Ishikawa (cell line): Measurements from ENCODE around the gene CHRD.

Source experiments
- CEBPB ChIP-seq: IDR thresholded peaks from 2 replicates; pipeline ENCODE4 v1.6.1; 2012
- CREB1 ChIP-seq: IDR thresholded peaks from 2 replicates; pipeline ENCODE4 v1.6.1; 2012; ENCODE audit warnings: low read depth
- EGR1 ChIP-seq: IDR thresholded peaks from 2 replicates; pipeline ENCODE4 v1.6.1; 2012
- EP300 ChIP-seq: IDR thresholded peaks from 2 replicates; pipeline ENCODE4 v1.6.1; 2012; ENCODE audit warnings: borderline replicate concordance
- FOXM1 ChIP-seq: IDR thresholded peaks from 2 replicates; pipeline ENCODE4 v1.6.1; 2012; ENCODE audit warnings: low read depth, borderline replicate concordance
- NFIC ChIP-seq: IDR thresholded peaks from 2 replicates; pipeline ENCODE4 v1.6.1; 2012
- RAD21 ChIP-seq: IDR thresholded peaks from 2 replicates; pipeline ENCODE4 v1.6.1; 2012; ENCODE audit warnings: low read depth
- TAF1 ChIP-seq: IDR thresholded peaks from 2 replicates; pipeline ENCODE4 v1.6.1; 2012; ENCODE audit warnings: low read depth, mild to moderate bottlenecking
- TCF12 ChIP-seq: IDR thresholded peaks from 2 replicates; pipeline ENCODE4 v1.6.1; 2012; ENCODE audit warnings: low read depth
- TEAD4 ChIP-seq: IDR thresholded peaks from 2 replicates; pipeline ENCODE4 v1.6.1; 2012
- YY1 ChIP-seq: IDR thresholded peaks from 2 replicates; pipeline ENCODE4 v1.6.1; 2012; ENCODE audit warnings: low read depth
- ZBTB7A ChIP-seq: IDR thresholded peaks from 2 replicates; pipeline ENCODE4 v1.6.1; 2012; ENCODE audit warnings: low read depth
- TF ChIP-seq, protein P1 (sequence below): IDR thresholded peaks from 2 replicates; pipeline ENCODE4 v1.6.1; 2012
- TF ChIP-seq, protein P2 (sequence below): IDR thresholded peaks from 2 replicates; pipeline ENCODE4 v1.6.1; 2012; ENCODE audit warnings: low read depth, mild to moderate bottlenecking
- TF ChIP-seq, protein P3 (sequence below): IDR thresholded peaks from 2 replicates; pipeline ENCODE4 v1.6.1; 2012

CHRD gene

DNA sequence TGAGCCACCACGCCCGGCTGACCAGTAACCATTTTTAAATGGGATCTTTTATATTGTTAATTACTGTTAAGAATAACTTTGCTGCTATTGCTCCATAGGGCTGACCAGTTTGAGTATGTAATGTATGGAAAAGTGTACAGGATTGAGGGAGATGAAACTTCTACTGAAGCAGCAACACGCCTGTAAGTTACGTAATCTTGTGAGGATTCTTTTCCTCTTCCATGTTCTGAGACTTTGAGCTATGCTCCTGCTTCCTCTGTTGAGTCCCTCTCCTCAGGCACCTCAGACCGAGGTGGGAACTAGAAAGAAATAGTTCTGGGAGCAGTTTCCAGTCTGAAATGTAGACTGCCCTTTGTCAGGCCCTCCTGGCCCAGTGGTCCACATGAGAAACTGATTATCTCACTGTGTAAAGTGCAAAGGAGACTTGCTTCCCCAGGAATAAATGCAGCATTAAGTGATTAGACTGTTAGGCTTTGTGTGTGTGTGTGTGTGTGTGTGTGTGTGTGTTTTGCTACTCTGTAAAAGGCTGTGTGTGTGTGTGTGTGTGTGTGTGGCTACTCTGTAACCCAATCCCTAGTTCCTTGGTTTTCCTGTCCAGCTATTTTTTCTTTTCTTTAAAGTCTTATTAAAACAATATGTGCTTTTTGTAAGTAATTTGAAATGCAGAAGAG is 13.1 kb upstream of the CHRD start:
- TF ChIP-seq, protein P1, sequence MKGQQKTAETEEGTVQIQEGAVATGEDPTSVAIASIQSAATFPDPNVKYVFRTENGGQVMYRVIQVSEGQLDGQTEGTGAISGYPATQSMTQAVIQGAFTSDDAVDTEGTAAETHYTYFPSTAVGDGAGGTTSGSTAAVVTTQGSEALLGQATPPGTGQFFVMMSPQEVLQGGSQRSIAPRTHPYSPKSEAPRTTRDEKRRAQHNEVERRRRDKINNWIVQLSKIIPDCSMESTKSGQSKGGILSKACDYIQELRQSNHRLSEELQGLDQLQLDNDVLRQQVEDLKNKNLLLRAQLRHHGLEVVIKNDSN = no peak
- no peak for TF ChIP-seq CREB1
- TF ChIP-seq NFIC = no peak
- TF ChIP-seq, protein P2, sequence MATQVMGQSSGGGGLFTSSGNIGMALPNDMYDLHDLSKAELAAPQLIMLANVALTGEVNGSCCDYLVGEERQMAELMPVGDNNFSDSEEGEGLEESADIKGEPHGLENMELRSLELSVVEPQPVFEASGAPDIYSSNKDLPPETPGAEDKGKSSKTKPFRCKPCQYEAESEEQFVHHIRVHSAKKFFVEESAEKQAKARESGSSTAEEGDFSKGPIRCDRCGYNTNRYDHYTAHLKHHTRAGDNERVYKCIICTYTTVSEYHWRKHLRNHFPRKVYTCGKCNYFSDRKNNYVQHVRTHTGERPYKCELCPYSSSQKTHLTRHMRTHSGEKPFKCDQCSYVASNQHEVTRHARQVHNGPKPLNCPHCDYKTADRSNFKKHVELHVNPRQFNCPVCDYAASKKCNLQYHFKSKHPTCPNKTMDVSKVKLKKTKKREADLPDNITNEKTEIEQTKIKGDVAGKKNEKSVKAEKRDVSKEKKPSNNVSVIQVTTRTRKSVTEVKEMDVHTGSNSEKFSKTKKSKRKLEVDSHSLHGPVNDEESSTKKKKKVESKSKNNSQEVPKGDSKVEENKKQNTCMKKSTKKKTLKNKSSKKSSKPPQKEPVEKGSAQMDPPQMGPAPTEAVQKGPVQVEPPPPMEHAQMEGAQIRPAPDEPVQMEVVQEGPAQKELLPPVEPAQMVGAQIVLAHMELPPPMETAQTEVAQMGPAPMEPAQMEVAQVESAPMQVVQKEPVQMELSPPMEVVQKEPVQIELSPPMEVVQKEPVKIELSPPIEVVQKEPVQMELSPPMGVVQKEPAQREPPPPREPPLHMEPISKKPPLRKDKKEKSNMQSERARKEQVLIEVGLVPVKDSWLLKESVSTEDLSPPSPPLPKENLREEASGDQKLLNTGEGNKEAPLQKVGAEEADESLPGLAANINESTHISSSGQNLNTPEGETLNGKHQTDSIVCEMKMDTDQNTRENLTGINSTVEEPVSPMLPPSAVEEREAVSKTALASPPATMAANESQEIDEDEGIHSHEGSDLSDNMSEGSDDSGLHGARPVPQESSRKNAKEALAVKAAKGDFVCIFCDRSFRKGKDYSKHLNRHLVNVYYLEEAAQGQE = no peak
- no peak for TF ChIP-seq TAF1
- TF ChIP-seq TEAD4 = no peak
- no peak for TF ChIP-seq EP300
- no peak for TF ChIP-seq YY1
- no peak for TF ChIP-seq CEBPB
- TF ChIP-seq TCF12 = no peak
- no peak for TF ChIP-seq EGR1

DNA sequence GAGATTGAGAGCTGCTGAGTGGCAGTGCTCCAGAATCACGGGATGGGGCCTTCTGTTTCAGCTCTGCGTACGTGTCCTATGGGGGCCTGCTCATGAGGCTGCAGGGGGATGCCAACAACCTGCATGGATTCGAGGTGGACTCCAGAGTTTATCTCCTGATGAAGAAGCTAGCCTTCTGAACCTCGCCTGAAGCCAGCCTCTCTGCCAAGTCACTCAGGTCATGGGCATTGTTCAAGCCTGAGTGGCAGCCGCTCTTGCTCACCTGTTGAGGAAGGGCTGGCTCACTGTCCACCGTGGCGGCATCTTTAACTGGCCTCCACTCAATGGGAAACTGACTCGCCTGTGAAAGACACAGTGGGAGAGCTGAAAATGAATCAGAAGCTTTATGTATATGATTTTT is 11.7 kb upstream of the CHRD start:
- TF ChIP-seq, protein P3, sequence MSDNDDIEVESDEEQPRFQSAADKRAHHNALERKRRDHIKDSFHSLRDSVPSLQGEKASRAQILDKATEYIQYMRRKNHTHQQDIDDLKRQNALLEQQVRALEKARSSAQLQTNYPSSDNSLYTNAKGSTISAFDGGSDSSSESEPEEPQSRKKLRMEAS = no peak
- TF ChIP-seq TAF1 (no peak), ZBTB7A (no peak), TCF12 (no peak), EP300 (no peak), YY1 (no peak), EGR1 (no peak)
- TF ChIP-seq, protein P2 = no peak
- TF ChIP-seq, protein P1 = no peak

DNA sequence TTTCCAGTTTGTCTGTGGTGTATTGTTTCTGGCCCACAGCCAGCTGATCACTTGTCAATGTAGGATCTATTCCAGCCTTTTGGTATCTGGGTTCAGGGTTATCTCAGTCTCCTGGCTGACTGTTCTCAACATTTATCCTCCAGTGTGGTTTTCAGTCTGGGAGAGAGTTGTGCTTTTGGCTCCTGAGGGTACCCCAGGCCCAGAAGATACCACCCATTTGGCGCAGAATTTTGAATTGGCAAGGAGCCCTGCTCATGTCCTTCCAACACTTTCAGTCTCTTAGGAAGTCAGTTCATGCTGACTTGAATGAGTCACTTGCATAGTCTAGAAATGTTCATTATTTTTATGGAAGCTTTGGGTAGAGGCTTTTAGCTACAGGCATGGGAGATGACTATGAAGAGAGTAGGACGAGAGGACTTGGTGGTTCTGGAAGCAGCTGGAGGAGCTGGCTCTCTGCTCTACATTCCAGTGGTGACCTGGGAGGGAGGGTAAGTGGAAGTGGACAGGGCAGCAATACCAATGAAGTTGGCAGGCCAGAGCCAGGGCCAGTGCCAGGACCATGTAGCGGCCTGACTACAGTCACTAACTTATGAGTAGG is 11.2 kb upstream of the CHRD start:
- TF ChIP-seq NFIC = peak; percentile 34; the same call in 1 of the 2 replicates
- TF ChIP-seq ZBTB7A = no peak
- TF ChIP-seq YY1 = no peak

DNA sequence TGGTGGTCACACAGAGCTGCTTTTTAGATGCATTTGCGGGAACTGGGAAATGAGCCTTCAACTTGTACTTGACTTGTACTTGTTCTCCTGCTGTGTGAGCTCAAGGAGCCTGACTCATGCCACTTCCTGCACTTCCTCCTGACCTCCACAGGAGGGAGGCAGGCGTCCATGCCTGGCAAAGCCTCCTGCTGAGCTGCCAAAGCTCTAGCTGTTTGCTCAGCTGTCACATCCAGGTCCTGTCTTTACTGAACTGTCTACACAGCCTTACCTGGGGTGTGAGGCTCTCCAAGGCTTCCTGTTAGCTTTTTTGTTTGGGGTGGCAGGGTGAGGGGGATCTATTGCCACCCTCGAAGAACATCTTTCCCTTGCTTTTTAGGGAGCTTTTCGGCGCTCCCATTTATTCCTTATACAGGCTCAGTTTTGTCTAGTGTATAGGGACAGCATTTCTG is 8.3 kb upstream of the CHRD start:
- TF ChIP-seq, protein P3 = peak; percentile 55
- TF ChIP-seq TCF12 (peak; percentile 71), FOXM1 (0 out of 2 replicates have a peak, but pooled peaks have one; percentile 4), EGR1 (no peak), CREB1 (no peak), RAD21 (peak; percentile 100)

DNA sequence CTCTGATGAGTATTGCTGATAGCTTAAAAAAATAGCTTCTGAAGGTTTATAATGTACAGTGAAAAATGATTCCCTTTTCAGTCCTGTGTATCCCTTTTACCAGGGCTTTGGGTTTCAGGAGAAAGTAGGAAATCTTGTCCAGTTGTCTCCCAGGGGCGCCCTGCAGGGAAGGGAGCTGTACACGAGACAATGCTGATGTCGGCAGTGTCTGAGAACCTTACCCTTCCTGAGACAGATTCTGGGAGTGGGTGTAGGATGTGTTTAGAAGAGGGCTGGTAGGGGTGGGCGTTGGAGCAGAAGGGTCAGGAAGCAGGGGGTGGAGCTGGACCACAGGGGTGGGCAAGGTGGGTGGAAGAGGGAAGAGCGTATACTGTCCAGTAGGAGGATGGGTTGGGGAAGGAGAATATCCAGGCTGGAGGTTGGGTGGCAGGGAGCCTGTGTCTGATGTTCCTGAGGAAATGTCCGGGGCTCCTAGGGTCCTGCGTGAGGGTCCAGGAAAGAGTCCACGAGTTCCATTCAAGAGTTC is 7.5 kb upstream of the CHRD start:
- TF ChIP-seq, protein P3 = no peak
- TF ChIP-seq ZBTB7A (no peak), CREB1 (no peak), FOXM1 (no peak), RAD21 (no peak), NFIC (no peak), EGR1 (no peak), EP300 (no peak), CEBPB (no peak), TAF1 (no peak), TCF12 (no peak)
- TF ChIP-seq, protein P1 = no peak
- TF ChIP-seq, protein P2 = no peak
